ENCODE results near the gene RAB3GAP2. TPM values are rescaled to one million over a fixed set of nuclear protein-coding genes. Genes with fewer than 3 reads are reported as not detected.

The RAB3GAP2 gene
- total and polyA plus RNA-seq, 10 of the 15 experiments (the other 5 are each of a cell fraction or from before 2014, with no cell fraction given), result 11.9 to 51.1 (median 24.4) TPM

DNA sequence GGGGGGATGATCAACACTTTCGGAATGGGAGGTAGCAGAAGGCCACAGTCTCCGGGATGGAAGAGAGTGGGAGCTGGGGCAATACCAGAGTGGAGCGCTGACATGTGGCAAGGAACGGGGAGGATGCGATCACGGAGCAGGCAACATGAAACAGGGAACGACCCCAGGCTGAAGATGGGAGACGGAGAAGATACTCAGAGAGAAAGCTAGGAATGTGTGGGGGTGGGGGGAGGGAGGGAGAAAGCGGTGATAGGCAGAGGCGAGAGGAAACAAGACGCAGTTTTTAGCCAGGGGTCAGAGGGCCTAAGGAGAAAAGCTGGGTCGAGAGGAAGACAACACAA lies 577 bp downstream of the RAB3GAP2 start:
- TF ChIP-seq EED (IDR thresholded peaks at IDR 0.05; ENCODE audit: low read depth) (peak; percentile 39; the same call in 1 of the 2 replicates), EGR1 (IDR thresholded peaks at IDR 0.05; ENCODE audit: borderline replicate concordance in 1 of 2, low read depth in 2 of 2, low read length in 2 of 2) (0 out of 3 replicates have a peak, but pooled peaks of 1 of the 2 experiments have one; percentile 7), YY1 (IDR thresholded peaks at IDR 0.05; ENCODE audit: low read depth, low read length) (0 out of 2 replicates have a peak, but pooled peaks have one; percentile 29), MAX (IDR thresholded peaks at IDR 0.05; ENCODE audit: low read depth, low read length) (peak; percentile 26; the same call in 1 of the 2 replicates), RFX5 (IDR thresholded peaks at IDR 0.05; ENCODE audit: low read depth, low read length) (no peak)
- intact Hi-C loops (cut with micrococcal nuclease; ENCODE audit: unreplicated experiment), result loop anchor here (1.0 kb wide), 1 partner anchor 51 kb away; no protein-coding TSS in a partner anchor
- SMC1A ChIA-PET (ENCODE audit: uncharacterized antibody, unreplicated experiment), result interaction anchor here (1.1 to 17.4 kb wide), 3 partner anchors 41 to 282 kb away, joined by 3 to 250 read pairs (median 3); no protein-coding TSS in a partner anchor
- RAD21 ChIA-PET (ENCODE audit: unreplicated experiment), result interaction anchor here (0.5 to 7.9 kb wide), 7 partner anchors 9 to 487 kb away, joined by 3 to 189 read pairs (median 5); no protein-coding TSS in a partner anchor
- Histone ChIP-seq H3K4me3 (peak overlapping the region; percentile 96), H3K4me2 (ENCODE audit: control insufficient read depth, insufficient read depth) (peak overlapping the region; percentile 78), H3K4me1 (ENCODE audit: control insufficient read depth, insufficient read depth, low read length) (peaks cover 5% of the 10 kb centered on the region; the same call in 1 of the 2 replicates), H3K9me3 (replicated peaks; ENCODE audit: control insufficient read depth, insufficient read depth, low read length) (peaks cover 4% of the 10 kb centered on the region; the same call in 2 of the 3 replicates), H3K27ac (ENCODE audit: control insufficient read depth, insufficient read depth) (peak overlapping the region; percentile 93), H4K20me1 (ENCODE audit: control insufficient read depth, insufficient read depth) (no peaks in the 10 kb centered on the region), H3K9ac (ENCODE audit: control insufficient read depth, insufficient read depth, low read length) (peak overlapping the region; percentile 96), H3K36me3 (ENCODE audit: control insufficient read depth in 2 of 2, insufficient read depth in 2 of 2, low read length in 1 of 2) (peaks cover 1 to 12% of the 10 kb centered on the region in 2 experiments; a peak in 3 of 4 replicates), H2AFZ (ENCODE audit: control insufficient read depth, low read depth, low read length) (peak overlapping the region; percentile 99), H3K27me3 (replicated peaks in 1 of 2; ENCODE audit: control insufficient read depth in 2 of 2, insufficient read depth in 2 of 2, low read length in 1 of 2) (no peaks in the 10 kb centered on the region), H3K79me2 (ENCODE audit: control insufficient read depth, insufficient read depth, low read length) (peaks cover 52% of the 10 kb centered on the region)
- no peak for FAIRE-seq
- in situ Hi-C loops (cut with MboI), result no loop called here
- POLR2A ChIA-PET, result interaction anchor here (0.6 to 3.7 kb wide), 7 partner anchors 9 to 182 kb away, joined by 3 to 55 read pairs (median 5); partner anchors contain the start of gene BPNT1
- WGBS (ENCODE audit: insufficient coverage, insufficient replicate concordance, low lambda C conversion rate, missing lambda C conversion rate), result 3% methylated on average over 8 of the region's 12 CpGs
- peak; percentile 9 for ATAC-seq
- no TSS peak for BruUV-seq (replicated peaks)
- CTCF ChIA-PET, result interaction anchor here (0.7 to 6.1 kb wide), 5 partner anchors 10 to 55 kb away, joined by 3 to 43 read pairs (median 18); no protein-coding TSS in a partner anchor
- no peak for DNase-seq (ENCODE audit: low read depth, low spot score)
